Heart left ventricle (tissue), 13 donors: ENCODE data around the gene FOXP2.

Experiments
- POLR2A ChIP-seq, 2 donors: fragments of 450-650 bp; IDR thresholded peaks; one replicate each; pipeline ENCODE4 v1.6.1; 2017; ENCODE audit warnings: antibody characterized with exemption in 2 of 2, mild to moderate bottlenecking in 2 of 2, moderate library complexity in 2 of 2
- TF ChIP-seq, protein P1 (sequence below), 12 donors: fragments of 200-600 bp; sonication (generic) in 4 of 12; IDR thresholded peaks; one replicate each; pipeline versions ENCODE4 v1.5.0 to v1.8.0; 2018 to 2022; ENCODE audit warnings: antibody characterized with exemption in 12 of 12, mild to moderate bottlenecking in 5 of 12
- donor health status: ischemic (EF 13 %, LVEDD 7.1; RV severe dilation, severe dysfunction).
- donor health status: DM: no; HTN: yes; CAD: no.
- donor health status: DM: no; HTN: no; CAD: no.
- donor health status: ischemic (EF 25% LVEDD 6.9; RV normal size, moderate dysfunction).
- donor health status: ischemic (EF 25% LVEDD 5.7; RV mildly dilated, moderate dysfunction).
- donor health status: ischemic (EF 35%, LVEDD 5.7; RV mildly dilated, moderate dysfunction).
- donor health status: nonischemic (EF 11% LVEDD 7.7; RV severe dilation, severe dysfunction).
- donor health status: DM: yes; HTN: yes; CAD: no.
- donor health status: PGD.
- donor health status: ischemic (EF 29% LVEDD 5.4; RV normal size, mild dysfunction).
- donor health status: nonischemic (EF 23%, LVEDD 6.1; RV moderate dilation, normal function).

GRCh38 chr7:114644455-114644854 is 229.8 kb downstream of the FOXP2 start:
- TF ChIP-seq, protein P1, sequence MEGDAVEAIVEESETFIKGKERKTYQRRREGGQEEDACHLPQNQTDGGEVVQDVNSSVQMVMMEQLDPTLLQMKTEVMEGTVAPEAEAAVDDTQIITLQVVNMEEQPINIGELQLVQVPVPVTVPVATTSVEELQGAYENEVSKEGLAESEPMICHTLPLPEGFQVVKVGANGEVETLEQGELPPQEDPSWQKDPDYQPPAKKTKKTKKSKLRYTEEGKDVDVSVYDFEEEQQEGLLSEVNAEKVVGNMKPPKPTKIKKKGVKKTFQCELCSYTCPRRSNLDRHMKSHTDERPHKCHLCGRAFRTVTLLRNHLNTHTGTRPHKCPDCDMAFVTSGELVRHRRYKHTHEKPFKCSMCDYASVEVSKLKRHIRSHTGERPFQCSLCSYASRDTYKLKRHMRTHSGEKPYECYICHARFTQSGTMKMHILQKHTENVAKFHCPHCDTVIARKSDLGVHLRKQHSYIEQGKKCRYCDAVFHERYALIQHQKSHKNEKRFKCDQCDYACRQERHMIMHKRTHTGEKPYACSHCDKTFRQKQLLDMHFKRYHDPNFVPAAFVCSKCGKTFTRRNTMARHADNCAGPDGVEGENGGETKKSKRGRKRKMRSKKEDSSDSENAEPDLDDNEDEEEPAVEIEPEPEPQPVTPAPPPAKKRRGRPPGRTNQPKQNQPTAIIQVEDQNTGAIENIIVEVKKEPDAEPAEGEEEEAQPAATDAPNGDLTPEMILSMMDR (IDR thresholded peaks at IDR 0.05): no peak
- TF ChIP-seq POLR2A (IDR thresholded peaks at IDR 0.05): no peak
